Measurements from ENCODE around the gene SPC24. TPM values are rescaled to one million over a fixed set of nuclear protein-coding genes. Genes with fewer than 3 reads are reported as not detected.
"Not testable (repeated sequence)": the region's sequence is repeated elsewhere in the genome, so short reads cannot be mapped to it uniquely, and the experiment has no call there.

SPC24 gene
- total RNA-seq, 1 experiment from 2014 or later, result 25.3 TPM

GRCh38 chr19:11181488-11181887 is 25.9 kb upstream of the SPC24 start:
- Histone ChIP-seq H3K9me3 (ENCODE audit: low read length) (no peaks in the 10 kb centered on the region), H3K9me2 (replicated peaks; ENCODE audit: insufficient read depth, low read length) (no peaks in the 10 kb centered on the region), H3K27ac (ENCODE audit: low read length) (no peak overlapping the region), H3K4me3 (ENCODE audit: low read length) (no peak overlapping the region), H3K27me3 (ENCODE audit: low read length) (no peaks in the 10 kb centered on the region), H3K9ac (ENCODE audit: low read length) (no peak overlapping the region), H3K36me3 (ENCODE audit: insufficient read depth, low read length) (no peaks in the 10 kb centered on the region), H2AFZ (ENCODE audit: low read length) (no peak overlapping the region), H3K4me1 (ENCODE audit: low read length) (peaks cover 10% of the 10 kb centered on the region), H3K79me2 (ENCODE audit: low read length) (no peaks in the 10 kb centered on the region), H4K20me1 (ENCODE audit: insufficient read depth, low read depth, low read length) (no peaks in the 10 kb centered on the region), H3K4me2 (ENCODE audit: low read depth, low read length, poor library complexity, severe bottlenecking) (no peak overlapping the region)
- no peak for DNase-seq

- H3K9me3 ChIP-seq (ENCODE audit: low read length); H3K79me2 ChIP-seq (ENCODE audit: low read length); H3K9me2 ChIP-seq (replicated peaks; ENCODE audit: insufficient read depth, low read length); H4K20me1 ChIP-seq (ENCODE audit: insufficient read depth, low read depth, low read length); H3K4me3 ChIP-seq (ENCODE audit: low read length); H3K36me3 ChIP-seq (ENCODE audit: insufficient read depth, low read length); H3K4me2 ChIP-seq (ENCODE audit: low read depth, low read length, poor library complexity, severe bottlenecking); H3K9ac ChIP-seq (ENCODE audit: low read length); H3K27ac ChIP-seq (ENCODE audit: low read length); H3K27me3 ChIP-seq (ENCODE audit: low read length); DNase-seq; H2AFZ ChIP-seq (ENCODE audit: low read length): not testable (repeated sequence)
- peaks cover 10% of the 10 kb centered on the region for H3K4me1 ChIP-seq (ENCODE audit: low read length)
These were observed 25.4 kb upstream of the SPC24 start for GRCh38 chr19:11180975-11181374.

- Histone ChIP-seq H3K4me1 (ENCODE audit: low read length) (peaks cover 10% of the 10 kb centered on the region), H3K36me3 (ENCODE audit: insufficient read depth, low read length) (no peaks in the 10 kb centered on the region), H3K4me3 (ENCODE audit: low read length) (no peak overlapping the region), H2AFZ (ENCODE audit: low read length) (no peak overlapping the region), H3K27ac (ENCODE audit: low read length) (no peak overlapping the region), H3K27me3 (ENCODE audit: low read length) (no peaks in the 10 kb centered on the region), H4K20me1 (ENCODE audit: insufficient read depth, low read depth, low read length) (no peaks in the 10 kb centered on the region), H3K9ac (ENCODE audit: low read length) (no peak overlapping the region), H3K9me3 (ENCODE audit: low read length) (no peaks in the 10 kb centered on the region), H3K79me2 (ENCODE audit: low read length) (no peaks in the 10 kb centered on the region), H3K4me2 (ENCODE audit: low read depth, low read length, poor library complexity, severe bottlenecking) (peak overlapping the region; percentile 37), H3K9me2 (replicated peaks; ENCODE audit: insufficient read depth, low read length) (no peaks in the 10 kb centered on the region)
- DNase-seq, result no peak
These were observed 24.8 kb upstream of the SPC24 start for GRCh38 chr19:11180346-11180745.

- Histone ChIP-seq H3K27me3 (ENCODE audit: low read length) (no peaks in the 10 kb centered on the region), H3K9me3 (ENCODE audit: low read length) (no peaks in the 10 kb centered on the region), H3K79me2 (ENCODE audit: low read length) (no peaks in the 10 kb centered on the region), H2AFZ (ENCODE audit: low read length) (no peak overlapping the region), H3K36me3 (ENCODE audit: insufficient read depth, low read length) (no peaks in the 10 kb centered on the region), H3K4me1 (ENCODE audit: low read length) (peaks cover 10% of the 10 kb centered on the region), H3K9ac (ENCODE audit: low read length) (peak overlapping the region; percentile 24; the same call in 1 of the 2 replicates), H3K4me2 (ENCODE audit: low read depth, low read length, poor library complexity, severe bottlenecking) (peak overlapping the region; percentile 37), H3K4me3 (ENCODE audit: low read length) (peak overlapping the region; percentile 10; the same call in 1 of the 2 replicates), H3K9me2 (replicated peaks; ENCODE audit: insufficient read depth, low read length) (no peaks in the 10 kb centered on the region), H4K20me1 (ENCODE audit: insufficient read depth, low read depth, low read length) (no peaks in the 10 kb centered on the region), H3K27ac (ENCODE audit: low read length) (no peak overlapping the region)
- DNase-seq, result no peak
These were observed 24.2 kb upstream of the SPC24 start for GRCh38 chr19:11179716-11180297.

GRCh38 chr19:11179145-11179465 is 23.5 kb upstream of the SPC24 start:
- not testable (repeated sequence) for H3K9ac ChIP-seq (ENCODE audit: low read length); H3K4me2 ChIP-seq (ENCODE audit: low read depth, low read length, poor library complexity, severe bottlenecking); H3K79me2 ChIP-seq (ENCODE audit: low read length); H3K9me2 ChIP-seq (replicated peaks; ENCODE audit: insufficient read depth, low read length); H2AFZ ChIP-seq (ENCODE audit: low read length); H3K27me3 ChIP-seq (ENCODE audit: low read length); H3K36me3 ChIP-seq (ENCODE audit: insufficient read depth, low read length); H3K27ac ChIP-seq (ENCODE audit: low read length); H4K20me1 ChIP-seq (ENCODE audit: insufficient read depth, low read depth, low read length); H3K9me3 ChIP-seq (ENCODE audit: low read length); DNase-seq; H3K4me3 ChIP-seq (ENCODE audit: low read length)
- H3K4me1 ChIP-seq (ENCODE audit: low read length), result peaks cover 10% of the 10 kb centered on the region

- H3K4me2 ChIP-seq (ENCODE audit: low read depth, low read length, poor library complexity, severe bottlenecking), result no peak overlapping the region
- no peaks in the 10 kb centered on the region for H3K9me2 ChIP-seq (replicated peaks; ENCODE audit: insufficient read depth, low read length)
- H3K9me3 ChIP-seq (ENCODE audit: low read length), result no peaks in the 10 kb centered on the region
- H3K27me3 ChIP-seq (ENCODE audit: low read length), result no peaks in the 10 kb centered on the region
- H2AFZ ChIP-seq (ENCODE audit: low read length), result no peak overlapping the region
- H3K27ac ChIP-seq (ENCODE audit: low read length), result no peak overlapping the region
- H3K4me1 ChIP-seq (ENCODE audit: low read length), result peaks cover 10% of the 10 kb centered on the region
- no peak overlapping the region for H3K4me3 ChIP-seq (ENCODE audit: low read length)
- H4K20me1 ChIP-seq (ENCODE audit: insufficient read depth, low read depth, low read length), result no peaks in the 10 kb centered on the region
- no peaks in the 10 kb centered on the region for H3K79me2 ChIP-seq (ENCODE audit: low read length)
- H3K9ac ChIP-seq (ENCODE audit: low read length), result no peak overlapping the region
- no peaks in the 10 kb centered on the region for H3K36me3 ChIP-seq (ENCODE audit: insufficient read depth, low read length)
- DNase-seq, result no peak
These were observed 22.0 kb upstream of the SPC24 start for GRCh38 chr19:11177592-11177991.

- H3K4me2 ChIP-seq (ENCODE audit: low read depth, low read length, poor library complexity, severe bottlenecking), result no peak overlapping the region
- no peaks in the 10 kb centered on the region for H3K36me3 ChIP-seq (ENCODE audit: insufficient read depth, low read length)
- no peak overlapping the region for H3K4me3 ChIP-seq (ENCODE audit: low read length)
- H3K79me2 ChIP-seq (ENCODE audit: low read length), result no peaks in the 10 kb centered on the region
- H3K27me3 ChIP-seq (ENCODE audit: low read length), result no peaks in the 10 kb centered on the region
- DNase-seq, result no peak
- no peak overlapping the region for H3K27ac ChIP-seq (ENCODE audit: low read length)
- no peak overlapping the region for H3K9ac ChIP-seq (ENCODE audit: low read length)
- no peak overlapping the region for H2AFZ ChIP-seq (ENCODE audit: low read length)
- no peaks in the 10 kb centered on the region for H4K20me1 ChIP-seq (ENCODE audit: insufficient read depth, low read depth, low read length)
- no peaks in the 10 kb centered on the region for H3K9me2 ChIP-seq (replicated peaks; ENCODE audit: insufficient read depth, low read length)
- H3K9me3 ChIP-seq (ENCODE audit: low read length), result no peaks in the 10 kb centered on the region
- peaks cover 10% of the 10 kb centered on the region for H3K4me1 ChIP-seq (ENCODE audit: low read length)
These were observed 21.0 kb upstream of the SPC24 start for GRCh38 chr19:11176466-11177193.

- Histone ChIP-seq H3K27ac (ENCODE audit: low read length) (no peak overlapping the region), H3K9me3 (ENCODE audit: low read length) (no peaks in the 10 kb centered on the region), H4K20me1 (ENCODE audit: insufficient read depth, low read depth, low read length) (no peaks in the 10 kb centered on the region), H3K9ac (ENCODE audit: low read length) (no peak overlapping the region), H3K4me1 (ENCODE audit: low read length) (peaks cover 10% of the 10 kb centered on the region), H3K4me2 (ENCODE audit: low read depth, low read length, poor library complexity, severe bottlenecking) (no peak overlapping the region), H3K4me3 (ENCODE audit: low read length) (no peak overlapping the region), H3K79me2 (ENCODE audit: low read length) (no peaks in the 10 kb centered on the region), H3K9me2 (replicated peaks; ENCODE audit: insufficient read depth, low read length) (no peaks in the 10 kb centered on the region), H2AFZ (ENCODE audit: low read length) (no peak overlapping the region), H3K27me3 (ENCODE audit: low read length) (no peaks in the 10 kb centered on the region), H3K36me3 (ENCODE audit: insufficient read depth, low read length) (no peaks in the 10 kb centered on the region)
- no peak for DNase-seq
These were observed 20.3 kb upstream of the SPC24 start for GRCh38 chr19:11175920-11176319.

Data from Karpas-422 (cell line).